ENCODE results near the gene NCS1.

The NCS1 gene

DNA sequence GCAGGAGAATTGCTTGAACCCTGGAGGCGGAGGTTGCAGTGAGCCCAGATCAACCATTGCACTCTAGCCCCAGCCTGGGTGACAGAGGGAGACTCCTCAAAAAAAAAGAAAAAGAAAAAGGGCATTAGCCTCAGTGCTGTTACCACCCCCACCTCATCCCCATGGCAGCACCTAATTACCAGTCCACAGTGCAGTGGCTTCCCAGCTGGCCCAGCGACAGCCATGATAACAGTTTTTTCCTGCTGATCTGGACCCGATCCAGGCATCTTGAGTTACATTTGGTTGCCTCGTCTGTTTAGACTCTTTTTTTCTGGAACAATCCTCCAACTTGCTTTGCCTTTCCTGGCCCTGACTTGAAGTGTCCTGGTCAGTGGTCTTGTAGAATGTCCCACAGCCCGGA, 24.4 kb downstream of the NCS1 start:
- no peak for DNase-seq

DNA sequence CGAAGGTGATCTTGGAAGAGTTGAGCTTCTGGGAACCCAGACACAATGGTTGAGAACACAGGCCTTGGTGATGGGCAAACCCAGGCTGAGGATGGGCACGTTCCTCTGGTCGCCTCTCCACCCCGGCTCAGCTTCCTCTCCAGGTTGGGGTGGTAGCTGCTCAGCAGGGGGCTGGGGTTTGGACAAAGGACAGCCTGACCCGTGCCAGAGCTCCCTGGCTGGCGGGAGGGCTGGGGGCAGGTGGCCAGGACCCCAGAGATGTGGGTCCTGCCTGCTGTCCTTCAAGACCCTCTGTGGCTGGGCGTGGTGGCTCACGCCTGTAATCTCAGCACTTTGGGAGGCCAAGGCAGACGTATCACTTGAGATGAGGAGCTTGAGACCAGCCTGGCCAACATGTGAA, 25.2 kb downstream of the NCS1 start:
- DNase-seq, result no peak

DNA sequence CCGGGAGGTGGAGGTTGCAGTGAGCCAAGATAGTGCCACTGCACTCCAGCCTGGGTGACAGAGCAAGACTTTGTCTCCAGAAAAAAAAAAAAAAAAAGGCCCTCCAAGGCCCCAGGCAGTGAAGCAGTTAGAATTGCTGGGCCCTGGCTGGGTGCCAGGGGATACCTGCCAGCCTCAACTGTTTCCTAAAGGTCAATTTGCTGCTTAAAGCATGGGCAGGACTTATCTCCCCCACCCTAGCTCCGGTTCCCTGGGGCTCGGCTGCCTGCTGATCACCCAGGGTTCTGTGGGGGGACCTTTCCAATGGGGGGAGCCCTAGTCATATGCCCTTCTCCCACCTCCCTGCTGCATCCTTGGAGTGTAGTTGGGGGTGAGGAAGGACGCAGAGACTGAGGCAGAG, 25.7 kb downstream of the NCS1 start:
- DNase-seq, result no peak

DNA sequence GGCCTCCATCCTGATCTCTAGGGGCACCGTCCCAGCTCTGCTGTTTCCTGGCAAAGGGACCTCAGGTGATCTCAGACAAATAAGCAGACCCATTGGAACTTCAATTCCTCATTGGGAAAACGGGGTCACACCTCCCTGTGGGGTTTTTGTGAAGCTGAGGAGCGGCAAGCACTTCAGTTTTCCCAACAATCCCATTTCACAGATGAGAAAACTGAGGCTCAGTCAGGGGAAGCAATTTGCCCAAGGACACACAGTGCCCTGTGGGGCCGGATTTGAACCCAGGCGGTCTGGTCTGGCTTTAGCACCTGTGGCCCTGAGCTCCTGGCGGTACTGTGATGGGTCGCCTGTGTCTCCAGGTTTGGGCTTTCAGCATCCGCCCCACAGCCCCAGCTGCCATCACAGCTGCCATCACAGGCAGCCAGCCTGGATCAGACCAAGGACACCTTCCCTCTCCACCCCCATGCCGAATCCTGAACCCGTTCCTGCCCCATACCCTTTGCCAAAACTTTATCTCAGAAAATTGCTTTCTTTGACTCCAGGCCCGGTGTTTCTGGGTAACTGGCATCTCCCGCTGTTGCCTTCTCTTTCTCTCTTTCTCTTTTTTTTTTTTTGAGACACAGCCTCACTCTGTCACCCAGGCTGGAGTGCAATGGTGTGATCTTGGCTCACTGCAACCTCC, 26.4 kb downstream of the NCS1 start:
- DNase-seq, result no peak

DNA sequence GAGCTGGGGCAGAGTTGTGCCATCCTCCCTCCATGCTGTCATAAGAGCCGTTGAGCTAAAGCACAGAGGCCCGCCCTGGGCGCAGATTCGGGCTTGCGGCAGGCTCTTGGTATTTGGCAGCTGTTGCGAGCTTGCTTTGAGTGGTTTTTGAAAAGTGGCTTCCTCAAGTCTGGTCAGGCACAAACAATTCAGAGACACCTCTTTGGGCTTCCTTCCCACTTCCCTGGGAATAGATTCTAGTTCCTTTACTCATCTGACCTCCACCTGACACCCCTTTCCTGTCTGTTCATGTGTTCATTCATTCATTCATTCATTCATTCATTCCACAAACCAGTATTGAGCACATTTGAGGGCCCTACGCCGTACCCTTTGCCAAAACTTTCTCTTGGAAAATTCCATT, 27.4 kb downstream of the NCS1 start:
- no peak for DNase-seq

DNA sequence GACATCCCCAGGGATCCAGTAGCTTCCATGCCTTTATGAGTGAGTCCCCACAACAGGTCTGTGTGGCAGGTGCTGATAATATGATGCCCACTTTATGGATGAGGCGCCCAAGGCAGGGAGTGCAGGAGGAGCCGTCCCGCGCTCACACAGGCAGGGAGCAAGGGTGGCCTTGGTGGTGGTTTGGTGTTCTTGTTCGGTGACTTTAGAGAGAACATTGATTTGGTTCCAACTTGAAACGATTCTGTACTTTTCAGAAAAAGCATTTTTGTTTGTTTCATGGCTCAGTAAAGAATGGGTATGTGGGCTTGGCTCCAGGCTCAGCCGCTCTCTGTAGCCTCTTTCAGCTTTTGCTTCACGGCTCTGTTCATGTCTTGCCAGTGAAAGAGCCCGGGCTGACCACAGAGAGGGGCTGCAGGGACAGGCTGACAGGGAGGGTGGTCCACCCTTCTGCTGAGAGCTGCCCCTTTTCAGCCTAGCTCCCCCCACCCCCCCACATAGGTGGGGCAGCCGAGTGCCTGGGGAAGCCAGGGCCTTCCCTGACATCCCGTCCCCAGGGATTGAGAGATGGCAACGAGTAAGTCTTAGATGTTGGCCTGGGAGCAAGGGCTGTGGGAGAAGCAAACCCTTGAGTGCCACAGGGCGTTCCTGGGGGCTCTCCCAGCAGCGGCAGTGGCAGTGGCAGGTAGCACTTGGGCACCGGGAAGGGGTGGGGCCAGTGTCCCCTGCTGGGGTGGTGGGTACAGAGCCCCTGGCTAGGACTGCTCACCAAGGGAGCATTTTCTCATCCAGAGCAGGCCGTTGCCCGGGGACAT, 28.0 kb downstream of the NCS1 start:
- no peak for DNase-seq

DNA sequence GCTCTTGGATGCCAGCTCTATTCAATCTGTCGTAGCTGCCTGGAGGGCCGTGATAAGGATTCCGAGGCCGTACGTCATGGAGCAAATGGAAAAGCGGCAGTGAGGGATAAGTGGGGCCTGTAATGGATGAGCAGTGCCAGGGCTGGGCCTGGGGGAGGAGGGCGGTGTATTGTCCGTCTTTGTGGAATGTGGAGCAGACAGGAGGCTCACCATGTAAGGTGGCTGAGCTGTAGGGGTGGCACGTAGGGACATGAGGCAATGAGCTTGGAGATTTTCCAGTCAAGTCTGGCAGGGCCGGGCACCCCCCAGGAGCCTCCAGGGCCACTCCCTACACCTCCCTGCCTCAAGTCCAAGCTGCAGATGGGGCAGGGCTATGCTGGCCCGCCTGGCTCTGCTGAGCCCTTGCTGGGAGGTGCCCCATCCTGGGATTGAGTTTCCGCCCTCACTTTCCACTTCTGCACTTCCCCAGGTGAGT, 29.2 kb downstream of the NCS1 start:
- DNase-seq, result no peak

DNA sequence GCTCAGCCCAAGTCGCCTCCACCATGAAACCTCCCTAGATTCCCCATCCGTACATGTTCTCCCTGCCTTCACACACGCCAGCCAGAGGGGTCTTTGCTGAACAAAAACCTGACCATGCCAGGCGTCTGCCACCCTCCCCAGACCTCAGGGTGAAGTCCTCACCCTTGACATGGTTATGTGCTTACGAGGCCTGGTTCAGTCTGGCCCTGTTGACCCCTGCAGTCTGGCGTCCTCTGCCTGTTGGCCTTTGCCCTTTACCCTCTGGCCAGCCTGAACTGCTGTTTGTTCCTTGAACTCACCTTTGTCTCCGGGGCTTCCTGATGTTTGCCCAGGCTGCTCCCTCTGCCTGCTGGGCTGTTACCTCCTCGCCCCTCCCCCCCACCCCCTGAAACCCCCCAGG, 29.8 kb downstream of the NCS1 start:
- DNase-seq, result no peak

DNA sequence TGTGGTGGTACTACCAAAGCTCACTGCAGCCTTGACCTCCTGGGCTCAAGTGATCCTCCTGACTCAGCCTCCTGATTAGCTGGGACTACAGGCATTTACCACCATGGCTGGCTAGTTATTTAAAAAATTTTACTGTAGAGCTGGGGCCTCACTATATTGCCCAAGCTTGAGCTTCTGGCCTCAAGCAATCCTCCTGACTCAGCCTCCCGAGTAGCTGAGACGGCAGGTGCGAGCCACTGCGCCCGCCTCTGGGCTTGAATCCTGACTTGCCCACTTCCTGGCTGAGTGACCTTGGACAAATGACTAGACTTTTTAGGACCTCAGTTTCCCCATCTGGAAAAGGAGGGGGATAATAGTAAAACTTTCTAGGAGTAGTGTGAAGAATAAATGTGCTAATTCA, 32.1 kb downstream of the NCS1 start:
- no peak for DNase-seq

DNA sequence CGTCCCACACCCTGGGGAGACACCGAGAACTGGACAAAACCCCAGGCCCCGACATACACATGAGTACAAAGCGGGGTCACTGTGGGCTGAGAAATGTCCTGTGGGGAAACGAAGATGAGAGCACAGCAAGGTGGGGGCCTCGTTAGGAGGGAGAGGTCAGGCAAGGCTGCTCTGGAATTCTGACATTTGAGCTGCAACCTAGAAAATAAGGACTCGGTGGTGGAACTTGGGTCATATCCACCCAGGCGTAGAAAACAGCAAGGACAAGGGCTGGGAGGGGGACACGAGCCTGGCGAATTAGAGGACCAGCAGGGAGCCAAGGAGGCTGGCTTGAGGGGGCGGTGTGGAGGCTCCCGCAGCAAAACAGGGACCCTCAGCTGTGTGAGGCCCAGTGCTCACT, 32.8 kb downstream of the NCS1 start:
- DNase-seq, result no peak

DNA sequence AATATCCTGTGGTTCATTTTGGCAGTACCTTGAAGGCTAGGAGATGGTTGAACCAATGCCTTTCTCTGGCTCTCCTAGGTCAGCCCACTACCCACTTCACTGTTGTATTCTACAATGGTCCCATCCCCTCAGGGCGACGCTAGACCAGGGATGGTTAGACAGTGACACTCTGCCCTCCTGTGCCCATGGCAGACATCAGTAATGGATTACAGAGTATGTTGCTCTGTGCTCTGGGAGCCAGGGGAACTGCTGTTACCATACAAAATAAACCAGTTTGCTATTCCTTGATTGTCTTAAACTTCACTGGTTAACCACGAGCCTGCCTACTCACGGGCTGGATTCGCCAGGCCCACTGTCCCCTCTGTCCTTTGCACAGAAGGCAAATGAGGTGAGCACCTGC, 33.7 kb downstream of the NCS1 start:
- DNase-seq, result no peak

DNA sequence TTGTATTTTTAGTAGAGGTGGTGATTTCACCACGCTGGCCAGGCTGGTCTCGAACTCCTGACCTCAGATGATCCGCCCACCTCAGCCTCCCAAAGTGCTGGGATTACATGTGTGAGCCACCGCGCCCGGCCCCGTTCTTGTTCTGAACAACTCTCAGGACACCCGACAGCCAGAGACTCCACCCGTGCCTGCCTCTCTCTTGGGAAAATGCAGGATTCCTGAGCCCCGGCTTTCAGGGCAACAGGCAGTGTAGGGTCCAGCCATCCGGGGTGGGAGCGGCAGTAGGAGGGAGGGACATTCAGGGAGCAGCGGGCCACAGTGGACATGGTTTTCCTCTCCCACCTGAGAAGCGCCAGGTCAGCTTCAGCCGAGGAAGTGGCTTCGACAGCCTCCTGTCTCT, 34.4 kb downstream of the NCS1 start:
- no peak for DNase-seq

DNA sequence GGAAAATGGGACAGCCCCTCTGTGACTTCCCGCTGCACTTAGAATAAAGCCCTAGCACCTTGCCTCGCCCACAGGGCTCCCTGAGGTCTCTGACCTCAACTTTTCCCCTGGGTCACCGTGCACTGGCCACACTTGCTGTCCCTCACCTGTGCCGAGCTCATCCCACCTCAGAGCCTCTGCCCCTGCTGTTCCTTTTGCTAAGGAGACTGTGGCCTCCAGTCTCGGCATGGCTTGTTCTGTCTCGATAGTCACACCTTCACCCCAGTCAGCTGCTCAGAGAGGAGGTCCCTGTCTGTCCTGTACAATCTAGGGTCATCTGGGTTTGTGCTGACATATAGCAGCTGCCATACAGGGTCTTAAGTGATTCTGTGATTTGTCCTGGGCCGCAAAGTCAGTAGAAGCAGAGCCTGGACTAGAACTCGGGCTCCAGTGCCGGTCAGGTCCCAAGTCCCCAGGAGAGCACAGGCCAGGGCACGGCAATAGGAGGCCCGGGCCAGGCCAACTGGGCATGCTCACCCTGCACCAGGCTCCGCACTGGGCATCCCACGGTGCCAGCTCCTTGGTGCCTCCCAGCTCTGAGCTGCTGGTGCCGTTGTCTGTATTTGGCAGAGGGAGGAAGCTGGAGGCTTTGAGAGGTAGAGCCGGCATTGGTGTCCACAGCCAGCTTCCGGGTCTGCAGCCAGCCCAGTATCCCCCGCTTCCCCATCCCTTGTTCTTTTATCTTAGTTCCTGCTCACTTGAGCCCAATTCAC, 35.2 kb downstream of the NCS1 start:
- no peak for DNase-seq

DNA sequence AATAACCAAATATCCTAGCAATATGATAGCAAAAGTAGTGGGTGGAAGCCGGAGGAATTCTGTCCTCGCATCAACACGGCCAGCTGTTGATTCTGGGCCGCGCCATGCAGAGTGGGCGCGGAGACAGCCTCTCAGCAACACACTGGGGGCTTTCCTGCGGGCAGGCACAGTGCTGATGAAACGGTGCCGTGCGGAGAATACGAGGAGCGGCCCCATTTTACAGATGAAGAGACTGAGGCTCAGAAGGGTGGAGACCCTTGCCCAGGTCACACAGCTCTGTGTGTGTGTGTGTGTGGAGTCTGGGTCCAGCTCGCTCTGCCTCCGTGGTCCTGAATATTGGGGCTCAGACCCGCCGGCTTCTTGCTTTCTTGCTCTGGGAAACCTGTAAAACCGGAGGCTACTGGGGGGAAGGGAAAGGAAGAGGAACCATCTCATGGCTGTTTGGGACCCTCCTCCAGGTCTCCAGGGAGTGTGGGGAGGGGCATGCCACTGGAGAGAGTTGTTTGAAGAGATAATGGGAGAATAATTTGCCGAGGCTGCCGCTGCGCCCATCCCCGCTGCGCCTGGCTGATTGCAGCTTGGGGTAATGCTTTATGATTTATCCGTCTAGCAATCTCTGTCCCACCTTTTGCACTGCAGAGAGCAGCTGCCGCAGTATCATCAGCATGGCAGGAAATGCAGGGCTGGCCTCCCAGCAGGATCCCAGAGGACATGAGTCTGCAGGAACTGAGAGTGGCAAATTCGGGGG, 36.6 kb downstream of the NCS1 start:
- DNase-seq, result no peak

DNA sequence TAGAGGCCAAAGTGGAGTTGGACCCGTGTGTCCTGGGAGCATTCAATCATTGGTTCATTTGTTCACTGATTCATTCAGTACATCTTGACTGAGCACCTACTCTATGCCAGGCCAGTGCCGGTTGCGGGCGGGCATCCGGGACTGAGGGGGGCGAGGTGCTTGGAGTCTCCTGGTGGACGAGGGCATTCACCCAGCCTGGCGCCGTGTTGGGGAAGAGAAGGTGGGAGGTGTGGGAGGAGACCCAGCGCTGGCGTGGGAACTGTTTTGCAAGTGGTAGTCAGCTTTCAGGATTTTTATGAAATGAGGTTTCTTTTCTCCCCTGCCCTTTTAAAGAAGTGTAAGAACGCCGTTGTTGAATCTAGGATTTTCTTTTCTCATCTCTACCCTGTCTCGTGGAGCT, 37.2 kb downstream of the NCS1 start:
- no peak for DNase-seq

DNA sequence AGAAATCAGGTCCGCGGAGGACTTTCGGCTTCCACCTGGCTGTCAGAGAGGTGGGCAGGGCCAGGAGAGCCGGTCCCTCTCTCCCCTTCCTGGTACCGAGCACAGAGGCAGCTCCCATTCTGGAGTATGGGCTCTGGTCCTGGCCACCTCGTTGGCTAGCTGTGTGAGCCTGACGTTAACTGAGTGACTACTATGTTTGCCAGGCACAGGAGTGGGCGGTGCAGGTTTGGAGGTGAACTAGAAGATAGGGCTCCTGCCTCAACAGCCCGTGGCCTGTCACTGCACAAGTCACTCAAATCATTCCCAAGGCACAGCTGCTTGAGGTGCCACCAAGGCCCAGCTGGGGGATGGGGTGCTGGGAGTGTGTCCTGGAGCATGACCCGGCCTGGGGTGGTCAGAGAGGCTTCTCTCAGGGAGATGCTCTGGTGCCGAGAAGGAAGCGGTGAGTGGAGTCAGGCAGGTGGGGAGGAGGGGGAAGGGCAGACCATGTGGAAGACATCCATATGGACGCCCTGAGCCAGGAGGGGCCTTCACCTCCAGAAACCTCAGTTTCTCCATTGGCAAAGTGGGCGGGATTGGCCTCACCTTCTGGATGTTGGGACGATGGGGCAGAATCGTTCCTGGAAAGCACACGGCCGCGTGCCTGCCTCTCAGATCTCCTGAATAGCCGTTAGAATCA, 39.5 kb downstream of the NCS1 start:
- no peak for DNase-seq

DNA sequence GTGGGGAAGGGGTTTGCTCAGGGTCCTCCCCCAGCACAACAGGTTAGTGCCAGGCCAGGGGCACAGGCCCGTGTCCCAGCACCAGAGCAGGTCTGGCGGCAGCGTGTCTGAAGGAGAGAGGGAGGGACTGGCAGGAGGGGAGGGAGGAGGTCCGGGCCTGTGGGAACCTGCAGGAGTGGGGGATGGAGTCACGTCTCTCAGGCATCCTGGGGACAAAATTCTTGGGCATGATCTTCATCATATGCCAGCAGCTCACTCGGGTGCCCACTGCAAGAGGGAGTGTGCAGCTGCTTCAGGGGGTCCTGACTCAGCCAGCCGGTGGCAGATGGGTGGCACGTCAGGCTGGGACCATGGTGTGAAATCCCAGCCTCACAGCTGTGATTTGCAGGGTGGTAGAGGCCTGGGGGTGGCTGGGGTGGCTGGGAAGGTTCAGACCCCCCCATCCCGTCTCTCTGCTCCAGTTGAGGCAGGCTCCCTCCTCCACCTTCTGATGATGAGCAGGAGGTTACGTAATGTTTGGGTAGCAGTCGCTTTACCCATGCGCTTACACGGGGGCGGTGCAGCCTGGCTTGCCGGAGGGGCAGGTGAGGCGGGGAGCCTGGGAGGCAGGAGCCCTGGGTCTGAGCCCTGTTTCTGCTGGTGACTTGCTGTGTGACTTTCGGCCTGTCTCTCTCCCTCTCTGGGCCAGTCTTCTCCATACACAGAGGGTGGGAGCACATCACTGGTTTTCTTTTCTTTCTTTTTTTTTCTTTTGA, 40.5 kb downstream of the NCS1 start:
- DNase-seq, result no peak

DNA sequence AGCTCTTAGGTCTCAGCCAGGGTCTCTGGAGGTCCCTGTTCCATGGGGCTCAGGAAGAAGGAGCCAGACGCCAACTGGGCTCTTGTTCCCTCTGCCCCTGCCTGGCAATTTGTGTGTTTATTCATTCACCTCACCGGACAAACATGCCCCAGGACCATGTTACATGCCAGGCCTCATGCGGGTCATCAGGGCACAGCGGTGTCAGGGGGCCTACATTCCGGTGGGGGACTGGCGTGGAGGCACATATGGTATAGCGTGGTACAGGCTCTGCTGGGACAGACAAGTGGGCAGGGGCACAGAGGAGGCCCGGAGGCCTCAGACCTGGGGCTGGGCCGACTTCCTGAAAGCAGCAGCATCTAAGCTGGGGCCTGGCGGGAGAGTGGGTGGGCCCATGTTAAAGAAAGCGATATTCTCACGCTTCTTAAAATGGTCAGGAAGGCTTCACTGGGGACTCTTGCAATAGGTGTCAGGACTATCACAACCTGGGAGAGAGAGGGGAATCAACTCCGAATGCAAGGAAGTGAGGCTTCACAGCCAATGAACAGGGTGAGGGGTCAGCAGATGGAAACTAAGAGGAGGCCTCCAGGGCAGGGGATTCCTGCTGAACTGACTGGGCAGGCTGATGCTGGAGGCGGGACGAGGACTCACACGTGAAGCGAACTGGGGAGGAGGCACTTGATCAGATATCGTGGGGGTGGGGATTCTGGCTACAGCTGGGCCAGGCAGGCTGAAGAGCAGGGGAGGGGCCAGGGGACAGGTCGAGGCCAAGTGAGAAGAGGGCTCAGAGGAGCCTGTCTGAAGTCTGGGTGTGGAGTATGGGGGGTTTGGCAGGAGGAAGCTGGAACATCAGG, 41.9 kb downstream of the NCS1 start:
- DNase-seq, result peak in 2 of 3 donors; percentile 26 to 38

DNA sequence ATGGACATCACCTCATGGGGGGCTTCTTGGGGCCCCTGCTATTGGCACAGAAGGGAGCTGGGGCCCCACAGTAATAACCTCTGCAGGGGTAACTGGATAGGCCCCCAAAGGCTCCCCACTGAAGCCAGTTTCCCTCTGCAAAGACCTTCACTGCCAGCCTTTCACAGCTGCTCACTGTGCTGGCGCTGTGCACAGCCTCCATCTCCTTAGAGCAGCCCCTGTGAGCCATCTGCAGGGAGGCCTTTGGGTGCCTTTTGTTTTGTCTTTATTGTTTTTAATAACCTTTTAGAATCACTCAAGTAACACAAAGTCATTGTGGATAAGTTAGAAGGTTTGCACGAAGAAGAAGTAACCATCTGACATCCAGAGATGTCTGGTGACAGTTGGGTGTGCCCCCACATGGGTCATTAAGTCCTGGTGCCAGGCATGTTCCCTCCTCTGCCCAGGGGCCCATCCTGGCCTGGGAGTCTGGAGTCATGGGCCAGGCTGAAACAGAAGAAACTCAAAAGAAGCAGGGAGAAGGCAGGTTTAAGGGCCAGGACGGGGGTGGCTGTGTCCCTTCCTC, 42.7 kb downstream of the NCS1 start:
- DNase-seq, result no peak
